GM13976 (cell line): ENCODE measurements around the gene ANKRD13D.

ENCODE experiments used
- DNase-seq: peaks from one replicate; pipeline ENCODE4 v3.0.0; 2012; ENCODE audit warnings: low spot score
- in situ Hi-C: fragments of 300-500 bp; cut with MboI; formaldehyde crosslinking; loops from one replicate; pipeline ENCODE4 v1.12.0; 2022; ENCODE audit warnings: low sequenced_read_pairs, mixed read lengths, inconsistent platforms; ENCODE audit not compliant: unreplicated experiment
- TF ChIP-seq, protein P1 (sequence below): IDR thresholded peaks from 2 replicates; pipeline ENCODE4 v1.5.1; 2012; ENCODE audit warnings: borderline replicate concordance, mild to moderate bottlenecking; ENCODE audit not compliant: insufficient read depth; ENCODE audit errors: extremely low read depth, missing control alignments, control extremely low read depth

ANKRD13D gene

DNA sequence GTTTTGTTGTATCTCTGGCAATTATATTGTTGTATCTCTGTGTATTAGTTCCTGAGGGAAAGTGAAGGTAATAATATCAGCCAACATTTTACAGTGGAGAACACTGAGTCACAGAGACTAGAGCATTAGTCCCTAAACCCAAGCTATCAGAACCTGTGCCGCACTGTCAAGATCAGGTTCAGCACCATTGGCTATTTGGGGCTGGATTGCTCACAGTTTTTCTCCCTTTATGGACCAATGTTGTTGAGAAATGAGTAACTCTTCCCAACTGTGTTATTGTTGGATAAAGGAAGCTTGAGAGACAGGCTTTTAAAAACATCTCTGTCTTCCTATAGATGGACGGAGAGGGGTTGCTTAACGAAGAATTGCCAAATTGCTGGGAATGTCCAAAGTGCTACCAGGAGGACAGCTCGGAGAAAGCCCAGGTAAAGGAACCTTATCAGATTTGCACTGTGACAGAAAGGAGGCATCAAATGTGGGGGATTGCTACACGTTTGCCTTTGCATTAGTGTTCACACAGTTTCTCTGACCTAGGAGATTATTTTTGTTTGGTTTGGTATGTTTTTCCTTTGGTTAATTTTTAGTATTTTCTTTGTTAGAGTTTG lies 41.1 kb upstream of the ANKRD13D start:
- TF ChIP-seq, protein P1, sequence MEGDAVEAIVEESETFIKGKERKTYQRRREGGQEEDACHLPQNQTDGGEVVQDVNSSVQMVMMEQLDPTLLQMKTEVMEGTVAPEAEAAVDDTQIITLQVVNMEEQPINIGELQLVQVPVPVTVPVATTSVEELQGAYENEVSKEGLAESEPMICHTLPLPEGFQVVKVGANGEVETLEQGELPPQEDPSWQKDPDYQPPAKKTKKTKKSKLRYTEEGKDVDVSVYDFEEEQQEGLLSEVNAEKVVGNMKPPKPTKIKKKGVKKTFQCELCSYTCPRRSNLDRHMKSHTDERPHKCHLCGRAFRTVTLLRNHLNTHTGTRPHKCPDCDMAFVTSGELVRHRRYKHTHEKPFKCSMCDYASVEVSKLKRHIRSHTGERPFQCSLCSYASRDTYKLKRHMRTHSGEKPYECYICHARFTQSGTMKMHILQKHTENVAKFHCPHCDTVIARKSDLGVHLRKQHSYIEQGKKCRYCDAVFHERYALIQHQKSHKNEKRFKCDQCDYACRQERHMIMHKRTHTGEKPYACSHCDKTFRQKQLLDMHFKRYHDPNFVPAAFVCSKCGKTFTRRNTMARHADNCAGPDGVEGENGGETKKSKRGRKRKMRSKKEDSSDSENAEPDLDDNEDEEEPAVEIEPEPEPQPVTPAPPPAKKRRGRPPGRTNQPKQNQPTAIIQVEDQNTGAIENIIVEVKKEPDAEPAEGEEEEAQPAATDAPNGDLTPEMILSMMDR: no peak
- no peak for DNase-seq
- in situ Hi-C loops: no loop called here

DNA sequence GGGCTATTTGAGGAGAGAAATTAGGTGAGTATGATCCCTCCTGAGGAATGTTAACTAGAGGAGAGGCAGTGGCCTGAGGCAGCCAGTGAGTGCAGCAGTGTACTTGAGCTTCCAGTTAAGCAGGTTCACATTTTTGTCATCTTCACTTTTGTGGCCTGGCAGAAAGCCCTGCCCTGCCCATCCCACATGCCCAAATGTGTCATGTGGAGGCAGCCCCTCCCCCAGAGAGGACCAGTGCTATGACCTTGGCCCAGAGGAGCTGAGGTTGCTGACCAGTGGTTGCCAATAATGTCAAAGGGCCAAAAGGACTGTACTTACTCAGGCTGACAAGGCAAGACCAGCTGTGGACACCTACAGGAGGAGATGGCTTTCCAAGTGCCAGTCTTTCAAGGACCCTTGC lies 40.5 kb upstream of the ANKRD13D start:
- TF ChIP-seq, protein P1: no peak
- in situ Hi-C loops: no loop called here
- DNase-seq: no peak

DNA sequence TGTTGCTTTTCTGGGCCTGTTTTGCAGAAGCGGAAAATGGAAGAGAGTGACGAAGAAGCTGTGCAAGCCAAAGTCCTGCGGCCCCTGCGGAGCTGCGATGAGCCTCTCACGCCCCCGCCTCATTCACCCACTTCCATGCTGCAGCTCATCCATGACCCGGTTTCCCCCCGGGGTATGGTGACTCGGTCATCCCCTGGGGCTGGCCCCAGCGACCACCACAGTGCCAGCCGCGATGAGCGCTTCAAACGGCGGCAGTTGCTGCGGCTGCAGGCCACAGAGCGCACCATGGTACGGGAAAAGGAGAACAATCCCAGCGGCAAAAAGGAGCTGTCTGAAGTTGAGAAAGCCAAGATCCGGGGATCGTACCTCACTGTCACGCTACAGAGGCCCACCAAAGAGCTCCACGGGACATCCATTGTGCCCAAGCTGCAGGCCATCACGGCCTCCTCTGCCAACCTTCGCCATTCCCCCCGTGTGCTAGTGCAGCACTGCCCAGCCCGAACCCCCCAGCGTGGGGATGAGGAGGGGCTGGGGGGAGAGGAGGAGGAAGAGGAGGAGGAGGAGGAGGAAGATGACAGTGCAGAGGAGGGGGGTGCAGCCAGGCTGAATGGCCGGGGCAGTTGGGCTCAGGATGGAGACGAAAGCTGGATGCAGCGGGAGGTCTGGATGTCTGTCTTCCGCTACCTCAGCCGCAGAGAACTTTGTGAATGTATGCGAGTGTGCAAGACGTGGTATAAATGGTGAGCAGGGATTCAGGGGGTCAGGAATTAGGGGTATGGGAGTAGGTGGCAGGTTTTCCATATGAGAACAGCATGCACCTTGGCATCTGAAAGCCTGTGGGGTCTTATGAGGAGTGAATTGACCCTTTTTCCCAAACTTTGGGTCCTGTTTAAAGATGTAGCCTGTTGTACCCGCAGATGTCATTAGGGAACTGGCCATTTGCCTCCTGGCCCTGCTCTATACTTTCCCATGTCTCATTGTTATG lies 38.8 kb upstream of the ANKRD13D start:
- no peak for DNase-seq
- in situ Hi-C loops: no loop called here

DNA sequence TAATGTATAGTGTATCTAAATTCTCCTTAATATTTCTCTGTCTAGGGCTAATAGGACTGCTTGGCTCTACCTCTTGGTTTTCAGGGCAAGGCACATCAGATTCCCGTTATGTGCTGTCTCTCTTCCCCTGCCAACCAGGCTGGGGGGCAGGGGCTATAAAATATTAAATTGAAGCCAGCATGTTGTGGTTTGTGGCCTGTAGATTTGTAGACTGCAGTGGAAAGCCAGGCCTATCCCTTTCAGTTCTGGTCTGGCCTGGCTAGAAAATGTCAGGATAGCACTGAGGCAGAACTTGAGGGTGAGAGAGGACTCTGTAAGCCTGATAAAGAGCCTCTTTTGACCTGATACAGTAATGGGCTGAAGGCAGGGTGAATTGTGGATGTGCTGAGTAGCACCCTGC lies 37.3 kb upstream of the ANKRD13D start:
- no peak for DNase-seq
- TF ChIP-seq, protein P1: no peak
- in situ Hi-C loops: no loop called here

More for the DNA sequence above, 38.8 kb upstream of the ANKRD13D start:
- TF ChIP-seq, protein P1: no peak

DNA sequence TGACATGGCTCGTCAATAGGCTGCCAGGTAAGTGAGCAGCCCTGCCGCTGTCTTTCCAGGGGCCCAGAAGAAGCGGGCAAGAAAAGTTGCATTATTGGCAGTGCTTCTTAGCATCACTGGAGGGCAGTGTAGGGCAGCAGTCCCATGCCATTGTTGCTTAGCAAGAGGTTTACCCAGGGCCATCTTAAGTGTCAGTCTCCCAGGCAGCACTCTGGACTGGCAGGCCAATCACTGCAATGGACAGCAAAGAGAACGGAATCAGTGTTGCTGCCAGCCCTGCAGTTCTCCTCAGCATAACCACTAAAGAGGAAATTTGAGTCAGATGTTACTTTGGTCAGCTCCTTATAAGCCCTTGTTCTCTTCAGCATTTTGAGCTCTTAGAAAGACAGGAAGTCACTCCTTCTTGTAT lies 36.3 kb upstream of the ANKRD13D start:
- no peak for DNase-seq
- in situ Hi-C loops: no loop called here

DNA sequence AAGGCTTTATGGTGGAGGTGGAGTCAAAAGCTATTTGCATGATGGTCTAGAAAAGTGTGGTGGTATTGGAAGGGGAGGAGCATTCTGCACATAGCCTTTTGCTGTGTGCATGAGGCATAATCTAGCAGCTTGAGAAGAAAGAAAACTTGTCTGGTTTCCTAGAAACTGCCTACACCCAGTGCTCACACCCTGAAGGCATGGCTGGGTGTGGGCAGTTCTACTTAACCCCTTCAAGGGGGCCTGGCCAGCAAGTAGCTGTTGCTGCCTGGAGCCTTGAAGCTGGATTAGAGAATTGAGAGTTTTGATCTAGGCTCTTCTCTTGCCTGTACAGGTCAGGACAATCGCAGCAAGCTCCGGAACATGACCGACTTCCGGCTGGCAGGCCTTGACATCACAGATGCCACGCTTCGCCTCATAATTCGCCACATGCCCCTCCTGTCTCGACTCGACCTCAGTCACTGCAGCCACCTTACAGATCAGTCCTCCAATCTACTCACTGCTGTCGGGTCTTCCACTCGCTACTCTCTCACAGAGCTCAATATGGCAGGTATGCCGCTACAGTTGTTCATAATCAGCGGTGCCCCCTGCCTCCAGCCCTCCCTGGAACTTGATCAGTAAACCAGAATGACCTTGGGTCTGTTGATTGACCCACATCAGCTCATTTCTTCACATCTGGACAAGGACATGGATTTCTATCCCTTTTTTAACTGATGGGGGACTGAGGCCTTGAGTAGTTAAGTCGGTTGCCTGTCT lies 35.1 kb upstream of the ANKRD13D start:
- TF ChIP-seq, protein P1: no peak
- in situ Hi-C loops: no loop called here
- DNase-seq: no peak

More for the DNA sequence above, 36.3 kb upstream of the ANKRD13D start:
- TF ChIP-seq, protein P1: peak; percentile 22
